ENCODE data around the gene PHETA1. TPM values are rescaled to one million over a fixed set of nuclear protein-coding genes. Genes with fewer than 3 reads are reported as not detected.

PHETA1 gene
- total and polyA plus RNA-seq, 10 of the 15 experiments (the other 5 are each of a cell fraction or from before 2014, with no cell fraction given), result 0.02 to 1.3 (median 0.51) TPM; not detected in 1

- no peak overlapping the region for H3K4me2 ChIP-seq (ENCODE audit: control insufficient read depth, insufficient read depth)
- H3K27ac ChIP-seq (ENCODE audit: control insufficient read depth, insufficient read depth), result no peak overlapping the region
- H3K4me1 ChIP-seq (ENCODE audit: control insufficient read depth, insufficient read depth, low read length), result peaks cover 7% of the 10 kb centered on the region
- no peaks in the 10 kb centered on the region for H3K27me3 ChIP-seq (replicated peaks in 1 of 2; ENCODE audit: control insufficient read depth in 2 of 2, insufficient read depth in 2 of 2, low read length in 1 of 2)
- FAIRE-seq (no peak), ATAC-seq (no peak), DNase-seq (ENCODE audit: low read depth, low spot score) (no peak)
- SMC1A ChIA-PET (ENCODE audit: uncharacterized antibody, unreplicated experiment), result interaction anchor here (0.6 kb wide), 1 partner anchor 33 kb away, joined by 3 read pairs; no protein-coding TSS in a partner anchor
- H3K79me2 ChIP-seq (ENCODE audit: control insufficient read depth, insufficient read depth, low read length), result no peaks in the 10 kb centered on the region
- no peak overlapping the region for H3K4me3 ChIP-seq
- H3K36me3 ChIP-seq (ENCODE audit: control insufficient read depth in 2 of 2, insufficient read depth in 2 of 2, low read length in 1 of 2), result no peaks in the 10 kb centered on the region
- POLR2A ChIA-PET, result no interaction called here
- intact Hi-C loops (cut with micrococcal nuclease; ENCODE audit: unreplicated experiment), result no loop called here
- no TSS peak for BruUV-seq (replicated peaks)
- TF ChIP-seq POLR2A (IDR thresholded peaks at IDR 0.05; ENCODE audit: low read depth, low read length), result no peak
- no peak for TF ChIP-seq TBL1XR1 (IDR thresholded peaks at IDR 0.05; ENCODE audit: low read depth, low read length)
- no peak for TF ChIP-seq CBX5 (IDR thresholded peaks at IDR 0.05; ENCODE audit: low read depth)
- no peak for TF ChIP-seq NFYB (IDR thresholded peaks at IDR 0.05; ENCODE audit: insufficient read depth, low read depth, low read length)
- no peak for TF ChIP-seq CHD2 (IDR thresholded peaks at IDR 0.05; ENCODE audit: borderline replicate concordance, low read depth, low read length)
- TF ChIP-seq SMAD1 (IDR thresholded peaks at IDR 0.05; ENCODE audit: low read depth, partially characterized antibody), result no peak
- no peaks in the 10 kb centered on the region; the same call in 1 of the 3 replicates for H3K9me3 ChIP-seq (replicated peaks; ENCODE audit: control insufficient read depth, insufficient read depth, low read length)
- H2AFZ ChIP-seq (ENCODE audit: control insufficient read depth, low read depth, low read length), result no peak overlapping the region
- in situ Hi-C loops (cut with MboI), result no loop called here
- H3K9ac ChIP-seq (ENCODE audit: control insufficient read depth, insufficient read depth, low read length), result no peak overlapping the region
- WGBS (ENCODE audit: insufficient coverage, insufficient replicate concordance, low lambda C conversion rate, missing lambda C conversion rate), result 74% methylated on average over 9 of the region's 9 CpGs
- RAD21 ChIA-PET (ENCODE audit: unreplicated experiment), result interaction anchor here (0.7 kb wide), 1 partner anchor 1900 kb away, joined by 5 read pairs; no protein-coding TSS in a partner anchor
- CTCF ChIA-PET, result no interaction called here
- H4K20me1 ChIP-seq (ENCODE audit: control insufficient read depth, insufficient read depth), result no peaks in the 10 kb centered on the region
These were observed 16.4 kb downstream of the PHETA1 start for GRCh38 chr12:111352296-111352993.

- Histone ChIP-seq H3K79me2 (ENCODE audit: control insufficient read depth, insufficient read depth, low read length) (no peaks in the 10 kb centered on the region), H3K9me3 (replicated peaks; ENCODE audit: control insufficient read depth, insufficient read depth, low read length) (no peaks in the 10 kb centered on the region; the same call in 1 of the 3 replicates), H3K9ac (ENCODE audit: control insufficient read depth, insufficient read depth, low read length) (no peak overlapping the region), H3K4me3 (no peak overlapping the region), H3K36me3 (ENCODE audit: control insufficient read depth in 2 of 2, insufficient read depth in 2 of 2, low read length in 1 of 2) (no peaks in the 10 kb centered on the region), H3K27ac (ENCODE audit: control insufficient read depth, insufficient read depth) (no peak overlapping the region), H3K4me1 (ENCODE audit: control insufficient read depth, insufficient read depth, low read length) (peaks cover 7% of the 10 kb centered on the region), H2AFZ (ENCODE audit: control insufficient read depth, low read depth, low read length) (no peak overlapping the region), H3K27me3 (replicated peaks in 1 of 2; ENCODE audit: control insufficient read depth in 2 of 2, insufficient read depth in 2 of 2, low read length in 1 of 2) (no peaks in the 10 kb centered on the region), H3K4me2 (ENCODE audit: control insufficient read depth, insufficient read depth) (no peak overlapping the region), H4K20me1 (ENCODE audit: control insufficient read depth, insufficient read depth) (no peaks in the 10 kb centered on the region)
- no TSS peak for BruUV-seq (replicated peaks)
- intact Hi-C loops (cut with micrococcal nuclease; ENCODE audit: unreplicated experiment) (no loop called here), in situ Hi-C loops (cut with MboI) (no loop called here)
- POLR2A ChIA-PET, result no interaction called here
- ATAC-seq (no peak), DNase-seq (ENCODE audit: low read depth, low spot score) (no peak), FAIRE-seq (no peak)
- 18% methylated on average over 2 of the region's 2 CpGs for WGBS (ENCODE audit: insufficient coverage, insufficient replicate concordance, low lambda C conversion rate, missing lambda C conversion rate)
- SMC1A ChIA-PET (ENCODE audit: uncharacterized antibody, unreplicated experiment), result no interaction called here
- CTCF ChIA-PET, result no interaction called here
- RAD21 ChIA-PET (ENCODE audit: unreplicated experiment), result no interaction called here
- TF ChIP-seq MTA3 (IDR thresholded peaks at IDR 0.05; ENCODE audit: borderline replicate concordance, low read length) (no peak), KLF5 (IDR thresholded peaks at IDR 0.05; ENCODE audit: partially characterized antibody) (no peak), HSF1 (IDR thresholded peaks at IDR 0.05; ENCODE audit: low read depth, low read length) (no peak), FOXM1 (IDR thresholded peaks at IDR 0.05; ENCODE audit: low read depth, low read length) (no peak), ASH2L (IDR thresholded peaks at IDR 0.05; ENCODE audit: borderline replicate concordance, low read depth) (no peak), NR2C2 (IDR thresholded peaks at IDR 0.05; ENCODE audit: borderline replicate concordance, control insufficient read depth, insufficient read length, low read depth) (no peak), SREBF1 (IDR thresholded peaks at IDR 0.05; ENCODE audit: low read length) (no peak), EZH2 (IDR thresholded peaks at IDR 0.05; ENCODE audit: borderline replicate concordance, control insufficient read depth, low read depth, low read length) (no peak), ETV6 (conservative IDR thresholded peaks at IDR 0.05 in 1 of 2, IDR thresholded peaks at IDR 0.05 in 1 of 2; ENCODE audit: borderline replicate concordance in 1 of 2, low read depth in 1 of 2) (no peak), ZNF274 (IDR thresholded peaks at IDR 0.05; ENCODE audit: insufficient read depth, insufficient read length) (no peak)
These were observed 17.9 kb downstream of the PHETA1 start for GRCh38 chr12:111351026-111351425.

Data from GM12878 (cell line).